Measurements from ENCODE around the gene ZP1.

ZP1 gene

GRCh38 chr11:60876168-60876485, 8.8 kb downstream of the ZP1 start:
- Histone ChIP-seq H3K4me3 (ENCODE audit: low read length) (no peak overlapping the region), H3K36me3 (ENCODE audit: control insufficient read depth, low read depth, low read length) (peaks cover 4% of the 10 kb centered on the region), H3K4me1 (ENCODE audit: control insufficient read depth, low read depth, low read length) (no peaks in the 10 kb centered on the region), H3K27ac (ENCODE audit: low read length) (no peak overlapping the region), H3K27me3 (ENCODE audit: control insufficient read depth, insufficient read depth, low read length) (no peaks in the 10 kb centered on the region), H3K9me3 (ENCODE audit: control insufficient read depth, low read depth, low read length) (no peaks in the 10 kb centered on the region), H3K9ac (ENCODE audit: low read length) (no peak overlapping the region)

GRCh38 chr11:60878245-60879101, 11.1 kb downstream of the ZP1 start:
- Histone ChIP-seq H3K9me3 (ENCODE audit: control insufficient read depth, low read depth, low read length) (no peaks in the 10 kb centered on the region), H3K4me3 (ENCODE audit: low read length) (no peak overlapping the region), H3K27ac (ENCODE audit: low read length) (no peak overlapping the region), H3K36me3 (ENCODE audit: control insufficient read depth, low read depth, low read length) (peaks cover 4% of the 10 kb centered on the region), H3K27me3 (ENCODE audit: control insufficient read depth, insufficient read depth, low read length) (no peaks in the 10 kb centered on the region), H3K9ac (ENCODE audit: low read length) (no peak overlapping the region), H3K4me1 (ENCODE audit: control insufficient read depth, low read depth, low read length) (no peaks in the 10 kb centered on the region)

GRCh38 chr11:60879104-60879503, 11.8 kb downstream of the ZP1 start:
- H3K9ac ChIP-seq (ENCODE audit: low read length), result no peak overlapping the region
- no peak overlapping the region for H3K4me3 ChIP-seq (ENCODE audit: low read length)
- H3K27me3 ChIP-seq (ENCODE audit: control insufficient read depth, insufficient read depth, low read length), result no peaks in the 10 kb centered on the region
- H3K4me1 ChIP-seq (ENCODE audit: control insufficient read depth, low read depth, low read length), result no peaks in the 10 kb centered on the region
- H3K27ac ChIP-seq (ENCODE audit: low read length), result no peak overlapping the region
- no peaks in the 10 kb centered on the region for H3K9me3 ChIP-seq (ENCODE audit: control insufficient read depth, low read depth, low read length)
- H3K36me3 ChIP-seq (ENCODE audit: control insufficient read depth, low read depth, low read length), result peaks cover 4% of the 10 kb centered on the region

- Histone ChIP-seq H3K9me3 (ENCODE audit: control insufficient read depth, low read depth, low read length) (no peaks in the 10 kb centered on the region), H3K4me3 (ENCODE audit: low read length) (no peak overlapping the region), H3K9ac (ENCODE audit: low read length) (no peak overlapping the region), H3K4me1 (ENCODE audit: control insufficient read depth, low read depth, low read length) (no peaks in the 10 kb centered on the region), H3K36me3 (ENCODE audit: control insufficient read depth, low read depth, low read length) (peaks cover 4% of the 10 kb centered on the region), H3K27me3 (ENCODE audit: control insufficient read depth, insufficient read depth, low read length) (no peaks in the 10 kb centered on the region), H3K27ac (ENCODE audit: low read length) (no peak overlapping the region)
Measured at GRCh38 chr11:60879971-60880588, 12.7 kb downstream of the ZP1 start.

- Histone ChIP-seq H3K4me1 (ENCODE audit: control insufficient read depth, low read depth, low read length) (no peaks in the 10 kb centered on the region), H3K9ac (ENCODE audit: low read length) (no peak overlapping the region), H3K36me3 (ENCODE audit: control insufficient read depth, low read depth, low read length) (peaks cover 4% of the 10 kb centered on the region), H3K9me3 (ENCODE audit: control insufficient read depth, low read depth, low read length) (no peaks in the 10 kb centered on the region), H3K27ac (ENCODE audit: low read length) (no peak overlapping the region), H3K27me3 (ENCODE audit: control insufficient read depth, insufficient read depth, low read length) (no peaks in the 10 kb centered on the region), H3K4me3 (ENCODE audit: low read length) (no peak overlapping the region)
Measured at GRCh38 chr11:60880643-60881282, 13.4 kb downstream of the ZP1 start.

GRCh38 chr11:60887556-60887955, 20.2 kb downstream of the ZP1 start:
- H3K4me1 ChIP-seq (ENCODE audit: control insufficient read depth, low read depth, low read length), result no peaks in the 10 kb centered on the region
- no peak overlapping the region for H3K9ac ChIP-seq (ENCODE audit: low read length)
- H3K36me3 ChIP-seq (ENCODE audit: control insufficient read depth, low read depth, low read length), result peaks cover 20% of the 10 kb centered on the region
- no peak overlapping the region for H3K4me3 ChIP-seq (ENCODE audit: low read length)
- H3K27me3 ChIP-seq (ENCODE audit: control insufficient read depth, insufficient read depth, low read length), result no peaks in the 10 kb centered on the region
- no peak overlapping the region for H3K27ac ChIP-seq (ENCODE audit: low read length)
- no peaks in the 10 kb centered on the region for H3K9me3 ChIP-seq (ENCODE audit: control insufficient read depth, low read depth, low read length)

- Histone ChIP-seq H3K9ac (ENCODE audit: low read length) (no peak overlapping the region), H3K27ac (ENCODE audit: low read length) (no peak overlapping the region), H3K4me3 (ENCODE audit: low read length) (no peak overlapping the region), H3K36me3 (ENCODE audit: control insufficient read depth, low read depth, low read length) (peaks cover 41% of the 10 kb centered on the region), H3K4me1 (ENCODE audit: control insufficient read depth, low read depth, low read length) (no peaks in the 10 kb centered on the region), H3K27me3 (ENCODE audit: control insufficient read depth, insufficient read depth, low read length) (no peaks in the 10 kb centered on the region), H3K9me3 (ENCODE audit: control insufficient read depth, low read depth, low read length) (no peaks in the 10 kb centered on the region)
Measured at GRCh38 chr11:60889869-60890311, 22.5 kb downstream of the ZP1 start.

GRCh38 chr11:60890696-60891095, 23.4 kb downstream of the ZP1 start:
- Histone ChIP-seq H3K36me3 (ENCODE audit: control insufficient read depth, low read depth, low read length) (peaks cover 49% of the 10 kb centered on the region), H3K4me3 (ENCODE audit: low read length) (no peak overlapping the region), H3K4me1 (ENCODE audit: control insufficient read depth, low read depth, low read length) (no peaks in the 10 kb centered on the region), H3K9me3 (ENCODE audit: control insufficient read depth, low read depth, low read length) (no peaks in the 10 kb centered on the region), H3K9ac (ENCODE audit: low read length) (no peak overlapping the region), H3K27ac (ENCODE audit: low read length) (no peak overlapping the region), H3K27me3 (ENCODE audit: control insufficient read depth, insufficient read depth, low read length) (no peaks in the 10 kb centered on the region)

GRCh38 chr11:60891103-60891741, 23.9 kb downstream of the ZP1 start:
- Histone ChIP-seq H3K4me3 (ENCODE audit: low read length) (no peak overlapping the region), H3K9ac (ENCODE audit: low read length) (no peak overlapping the region), H3K4me1 (ENCODE audit: control insufficient read depth, low read depth, low read length) (no peaks in the 10 kb centered on the region), H3K36me3 (ENCODE audit: control insufficient read depth, low read depth, low read length) (peaks cover 54% of the 10 kb centered on the region), H3K9me3 (ENCODE audit: control insufficient read depth, low read depth, low read length) (no peaks in the 10 kb centered on the region), H3K27me3 (ENCODE audit: control insufficient read depth, insufficient read depth, low read length) (no peaks in the 10 kb centered on the region), H3K27ac (ENCODE audit: low read length) (no peak overlapping the region)

- no peaks in the 10 kb centered on the region for H3K27me3 ChIP-seq (ENCODE audit: control insufficient read depth, insufficient read depth, low read length)
- no peaks in the 10 kb centered on the region for H3K4me1 ChIP-seq (ENCODE audit: control insufficient read depth, low read depth, low read length)
- peaks cover 88% of the 10 kb centered on the region for H3K36me3 ChIP-seq (ENCODE audit: control insufficient read depth, low read depth, low read length)
- no peak overlapping the region for H3K9ac ChIP-seq (ENCODE audit: low read length)
- H3K9me3 ChIP-seq (ENCODE audit: control insufficient read depth, low read depth, low read length), result no peaks in the 10 kb centered on the region
- no peak overlapping the region for H3K4me3 ChIP-seq (ENCODE audit: low read length)
- no peak overlapping the region for H3K27ac ChIP-seq (ENCODE audit: low read length)
Measured at GRCh38 chr11:60895687-60896086, 28.3 kb downstream of the ZP1 start.

GRCh38 chr11:60897496-60897895, 30.2 kb downstream of the ZP1 start:
- Histone ChIP-seq H3K27me3 (ENCODE audit: control insufficient read depth, insufficient read depth, low read length) (no peaks in the 10 kb centered on the region), H3K9ac (ENCODE audit: low read length) (no peak overlapping the region)

More at GRCh38 chr11:60897496-60897895, 30.2 kb downstream of the ZP1 start:
- no peaks in the 10 kb centered on the region for H3K4me1 ChIP-seq (ENCODE audit: control insufficient read depth, low read depth, low read length)
- peaks cover 91% of the 10 kb centered on the region for H3K36me3 ChIP-seq (ENCODE audit: control insufficient read depth, low read depth, low read length)
- H3K4me3 ChIP-seq (ENCODE audit: low read length), result no peak overlapping the region
- no peaks in the 10 kb centered on the region for H3K9me3 ChIP-seq (ENCODE audit: control insufficient read depth, low read depth, low read length)
- no peak overlapping the region for H3K27ac ChIP-seq (ENCODE audit: low read length)
